GM19239 (cell line): Measurements from ENCODE around the gene NEDD4L.
A peak's percentile ranks its signal among the peaks of the same experiment; 100 is the strongest.
"Not testable (repeated sequence)": the region's sequence is repeated elsewhere in the genome, so short reads cannot be mapped to it uniquely, and the experiment has no call there.

Experiments
- DNase-seq: peaks from one replicate; pipeline ENCODE4 v3.0.0; 2011; ENCODE audit warnings: low spot score; ENCODE audit not compliant: insufficient read length
- FAIRE-seq: peaks from 2 replicates; lab custom pipeline; 2011; peaks lifted over from hg19 to GRCh38; lab: Jason Lieb, UNC

Gene NEDD4L

DNA sequence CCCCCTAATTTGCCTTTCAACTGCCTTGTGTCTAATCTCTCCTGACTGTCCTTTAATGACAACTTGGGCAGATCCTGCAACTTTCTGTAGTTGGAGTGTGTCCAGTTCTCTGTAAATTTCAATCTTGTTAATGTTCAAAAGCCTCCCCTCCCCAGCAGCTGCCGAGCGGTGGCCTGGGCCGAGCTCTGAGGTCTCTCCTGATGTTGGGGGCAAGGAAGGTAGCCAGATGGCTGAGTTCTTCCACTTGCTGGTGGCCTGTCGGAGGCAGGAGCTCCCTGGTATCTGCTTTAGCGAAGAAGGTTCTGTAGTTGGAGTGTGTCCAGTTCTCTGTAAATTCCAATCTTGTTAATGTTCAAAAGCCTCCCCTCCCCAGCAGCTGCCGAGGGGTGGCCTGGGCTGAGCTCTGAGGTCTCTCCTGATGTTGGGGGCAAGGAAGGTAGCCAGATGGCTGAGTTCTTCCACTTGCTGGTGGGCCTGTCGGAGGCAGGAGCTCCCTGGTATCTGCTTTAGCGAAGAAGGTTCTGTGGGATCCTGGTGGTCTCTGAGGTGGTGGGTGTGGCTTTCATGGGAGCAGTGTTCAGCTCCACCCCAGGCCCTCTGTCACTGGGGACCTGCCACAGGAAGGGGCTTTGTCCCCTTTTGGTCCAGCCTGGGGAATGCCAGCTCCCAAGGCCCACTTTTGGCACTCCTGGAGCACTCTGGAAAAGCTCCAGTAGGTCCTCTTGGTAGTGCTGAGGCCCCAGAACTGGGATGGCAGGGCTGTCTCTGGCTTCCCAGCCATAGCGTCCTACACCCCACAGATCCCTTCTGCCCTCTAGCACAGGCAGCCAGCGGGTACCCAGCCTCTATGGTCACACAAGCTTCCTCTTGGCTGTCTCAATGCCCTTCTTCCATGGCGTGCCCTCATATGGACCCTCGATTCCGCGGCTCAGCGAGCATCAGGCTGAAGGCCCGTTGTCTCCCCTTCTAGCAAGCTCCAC lies 373.0 kb downstream of the NEDD4L start:
- FAIRE-seq (no peak), DNase-seq (no peak)

- FAIRE-seq (no peak), DNase-seq (no peak)
These were observed 373.7 kb downstream of the NEDD4L start for GRCh38 chr18:58417752-58418151.

DNA sequence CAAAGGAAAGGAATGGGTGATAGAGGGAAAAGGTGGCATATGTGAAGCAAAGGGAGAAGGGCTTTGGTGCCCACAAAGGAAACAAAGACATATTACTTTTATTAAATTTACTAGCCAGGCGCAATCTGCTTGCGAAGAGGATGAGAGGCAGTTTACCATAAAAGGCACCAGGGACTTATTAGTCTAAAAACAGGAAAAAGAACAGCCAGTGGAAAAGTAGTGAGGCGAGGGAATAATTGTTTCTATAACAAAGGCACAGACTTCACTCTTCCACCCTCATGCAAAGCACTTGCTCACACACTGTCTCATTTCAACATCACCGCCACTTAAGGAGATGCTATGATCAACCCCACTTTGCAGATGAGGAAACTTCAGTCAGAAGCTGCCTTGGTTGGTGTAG lies 374.3 kb downstream of the NEDD4L start:
- FAIRE-seq (no peak), DNase-seq (no peak)

DNA sequence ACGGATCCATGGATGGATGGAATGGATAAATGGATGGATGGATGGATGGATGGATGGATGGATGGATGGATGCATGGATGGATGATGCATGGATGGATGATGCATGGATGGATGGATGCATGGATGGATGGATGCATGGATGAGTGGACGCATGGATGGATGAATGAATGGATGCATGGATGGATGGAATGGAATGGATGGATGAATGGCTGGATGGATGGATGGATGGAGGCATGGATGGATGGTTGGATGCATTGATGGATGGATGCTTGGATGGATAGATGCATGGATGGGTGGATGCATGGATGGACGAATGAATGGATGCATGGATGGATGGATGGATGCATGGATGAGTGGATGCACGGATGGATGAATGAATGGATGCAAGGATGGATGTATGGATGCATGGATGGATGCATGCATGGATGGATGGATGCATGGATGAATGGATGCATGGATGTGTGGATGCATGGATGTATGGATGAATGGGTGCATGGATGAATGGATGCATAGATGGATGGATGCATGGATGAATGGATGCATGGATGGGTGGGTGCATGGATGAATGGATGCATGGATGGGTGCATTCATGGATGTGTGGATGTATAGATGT lies 375.7 kb downstream of the NEDD4L start:
- DNase-seq (no peak), FAIRE-seq (no peak)

GRCh38 chr18:58426611-58427010 lies 382.6 kb downstream of the NEDD4L start:
- FAIRE-seq (no peak), DNase-seq (no peak)

- DNase-seq (no peak), FAIRE-seq (no peak)
These were observed 383.3 kb downstream of the NEDD4L start for GRCh38 chr18:58427321-58427720.

GRCh38 chr18:58429442-58429841 lies 385.4 kb downstream of the NEDD4L start:
- no peak for FAIRE-seq
- no peak for DNase-seq

- no peak for FAIRE-seq
- DNase-seq = no peak
These were observed 387.2 kb downstream of the NEDD4L start for GRCh38 chr18:58431215-58431614.

- no peak for DNase-seq
- FAIRE-seq = no peak
These were observed 388.2 kb downstream of the NEDD4L start for GRCh38 chr18:58432050-58432727.

DNA sequence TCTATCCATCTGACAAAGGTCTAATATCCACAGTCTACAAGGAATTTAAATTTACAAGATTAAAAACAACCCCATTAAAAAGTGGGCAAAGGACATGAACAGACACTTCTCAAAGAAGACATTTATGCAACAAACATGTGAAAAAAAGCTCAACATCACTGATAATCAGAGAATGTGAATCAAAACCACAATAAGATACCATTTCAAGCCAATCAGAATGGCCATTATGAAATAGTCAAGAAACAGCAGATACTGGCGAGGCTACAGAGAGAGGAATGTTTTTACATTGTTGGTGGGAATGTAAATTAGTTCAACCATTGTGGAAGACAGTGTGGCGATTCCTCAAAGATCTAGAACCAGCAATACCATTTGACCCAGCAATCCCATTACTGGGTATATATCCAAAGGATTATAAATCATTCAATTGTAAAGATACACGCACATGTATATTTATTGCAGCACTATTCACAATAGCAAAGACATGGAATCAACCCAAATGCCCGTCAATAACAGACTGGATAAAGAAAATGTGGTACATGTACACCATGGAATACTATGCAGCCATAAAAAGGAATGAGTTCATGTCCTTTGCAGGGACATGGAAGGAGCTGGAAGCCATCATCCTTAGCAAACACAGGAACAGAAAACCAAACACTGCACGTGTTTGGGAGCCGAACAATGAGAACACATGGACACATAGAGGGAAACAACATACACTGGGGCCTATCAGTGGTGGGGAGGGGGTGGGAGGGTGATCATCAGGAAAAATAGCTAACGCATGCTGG lies 391.4 kb downstream of the NEDD4L start:
- DNase-seq, FAIRE-seq: not testable (repeated sequence)

DNA sequence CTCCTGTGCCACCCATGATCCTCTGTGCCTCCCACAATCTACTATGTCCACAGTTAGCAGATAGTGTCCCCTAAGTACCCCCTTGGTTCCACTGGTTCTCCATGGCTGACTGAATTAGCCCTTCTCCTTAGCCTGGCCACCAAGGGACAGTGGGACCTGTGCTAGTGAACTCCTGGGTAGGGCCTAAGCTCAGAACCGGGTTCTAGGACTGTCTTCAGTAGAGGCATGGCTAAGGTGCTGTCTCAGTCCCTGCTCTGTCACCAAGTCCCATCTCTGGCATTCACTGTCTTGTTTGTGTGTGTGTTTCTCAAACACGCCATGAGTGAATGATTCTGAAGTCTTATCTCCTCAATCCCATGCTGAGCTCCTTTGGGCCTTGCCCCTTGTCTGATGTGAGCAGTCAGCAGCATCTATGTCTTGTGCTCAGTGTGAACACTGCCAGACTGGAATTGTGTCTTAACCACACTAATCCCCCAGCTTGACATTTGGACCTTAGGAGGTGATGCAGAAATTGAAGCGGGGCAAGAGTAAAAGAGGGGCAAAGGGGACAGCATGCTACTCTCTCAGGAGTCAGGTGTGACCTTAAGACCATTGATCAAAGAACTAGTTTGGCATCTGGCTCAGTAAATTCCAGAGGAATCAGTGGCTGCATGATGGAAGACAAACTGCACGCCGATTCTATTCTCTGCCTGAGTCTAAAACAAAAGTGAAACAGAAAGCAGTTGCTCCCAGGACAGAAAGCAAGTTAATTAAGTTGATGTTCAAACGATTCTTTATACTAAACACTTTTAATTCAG lies 394.3 kb downstream of the NEDD4L start:
- peak; percentile 72 for FAIRE-seq
- DNase-seq = no peak

GRCh38 chr18:58438958-58439300 lies 394.9 kb downstream of the NEDD4L start:
- no peak for DNase-seq
- no peak for FAIRE-seq

DNA sequence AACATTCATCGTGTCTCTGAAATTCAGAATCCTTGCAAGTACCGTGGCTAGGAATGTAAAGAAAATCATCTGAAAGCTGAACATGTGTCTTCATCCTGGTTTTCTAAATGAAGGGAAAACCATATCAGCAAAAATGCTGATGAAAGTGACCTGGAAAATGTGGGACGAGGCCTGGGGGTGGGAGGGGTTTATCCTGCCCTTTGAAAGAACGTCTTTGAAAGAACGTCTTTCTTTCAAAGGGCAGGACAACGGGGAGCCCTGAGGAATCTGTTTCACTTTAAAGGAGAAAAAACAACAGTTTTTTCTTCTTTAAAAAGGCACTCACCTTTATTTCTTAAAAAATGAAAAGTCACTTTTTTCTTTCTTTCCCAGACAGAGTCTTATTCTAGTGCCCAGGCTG lies 399.6 kb downstream of the NEDD4L start:
- no peak for FAIRE-seq
- no peak for DNase-seq

DNA sequence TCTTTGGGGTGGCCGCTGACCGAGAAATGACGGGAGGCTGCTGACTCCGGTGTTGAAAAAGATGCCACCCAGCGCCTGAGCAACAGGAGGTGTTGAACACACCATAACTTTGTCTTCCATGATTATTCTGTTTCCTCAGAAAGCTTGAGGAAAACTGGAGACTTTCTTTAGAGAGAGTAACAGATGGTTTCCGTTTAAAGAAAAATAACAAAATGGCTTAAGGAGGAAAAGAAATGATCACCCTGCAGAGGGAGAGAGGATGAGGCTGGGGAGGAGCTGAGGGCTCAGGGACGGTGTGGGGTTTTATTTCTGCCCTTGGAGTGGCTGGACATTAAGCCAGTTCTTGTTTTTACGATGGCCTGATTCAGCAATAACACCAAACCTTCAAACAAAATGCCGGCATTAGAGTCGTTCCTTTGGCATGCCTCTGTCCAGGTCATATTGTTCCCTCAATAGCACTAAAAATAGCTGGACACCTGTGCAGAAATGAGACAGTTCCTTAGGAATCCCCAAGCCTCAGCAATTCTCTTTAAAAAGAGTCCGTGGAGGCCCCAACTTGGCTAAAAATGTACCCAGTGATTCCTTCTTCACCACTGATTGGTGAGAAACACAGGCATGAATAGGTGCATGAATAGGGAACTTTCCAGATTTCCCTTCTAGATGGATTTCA lies 402.5 kb downstream of the NEDD4L start:
- DNase-seq = no peak
- no peak for FAIRE-seq

- FAIRE-seq = no peak
These were observed 403.5 kb downstream of the NEDD4L start for GRCh38 chr18:58447402-58448095.

DNA sequence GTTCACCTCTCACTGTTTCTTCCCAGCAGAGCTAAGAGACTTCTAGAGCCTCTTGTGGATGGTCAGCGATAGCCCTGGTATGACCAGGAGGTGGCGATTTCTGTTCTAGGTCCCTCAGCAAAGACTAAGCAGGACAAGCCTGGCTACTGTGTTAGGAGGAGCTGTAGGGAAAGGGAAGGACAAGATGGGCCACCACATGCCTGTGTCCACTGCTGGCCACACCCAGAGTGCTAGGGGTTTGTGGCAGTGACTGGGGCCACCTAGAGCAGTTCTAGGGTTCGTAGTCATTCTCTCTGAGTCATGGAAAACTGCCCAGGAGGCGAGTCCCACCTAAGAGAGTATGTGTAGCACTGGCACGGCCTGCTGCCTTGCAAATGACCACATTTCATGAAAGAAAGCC lies 405.4 kb downstream of the NEDD4L start:
- DNase-seq (no peak), FAIRE-seq (no peak)

More at GRCh38 chr18:58447402-58448095, 403.5 kb downstream of the NEDD4L start:
- no peak for DNase-seq
